ENCODE measurements around the gene ZDHHC11.

ZDHHC11 gene, protein sequence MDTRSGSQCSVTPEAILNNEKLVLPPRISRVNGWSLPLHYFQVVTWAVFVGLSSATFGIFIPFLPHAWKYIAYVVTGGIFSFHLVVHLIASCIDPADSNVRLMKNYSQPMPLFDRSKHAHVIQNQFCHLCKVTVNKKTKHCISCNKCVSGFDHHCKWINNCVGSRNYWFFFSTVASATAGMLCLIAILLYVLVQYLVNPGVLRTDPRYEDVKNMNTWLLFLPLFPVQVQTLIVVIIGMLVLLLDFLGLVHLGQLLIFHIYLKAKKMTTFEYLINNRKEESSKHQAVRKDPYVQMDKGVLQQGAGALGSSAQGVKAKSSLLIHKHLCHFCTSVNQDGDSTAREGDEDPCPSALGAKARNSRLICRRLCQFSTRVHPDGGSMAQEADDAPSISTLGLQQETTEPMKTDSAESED
- 6.6 to 16.7 (median 7.3) reads per million in 3 donors for total RNA-seq

DNA sequence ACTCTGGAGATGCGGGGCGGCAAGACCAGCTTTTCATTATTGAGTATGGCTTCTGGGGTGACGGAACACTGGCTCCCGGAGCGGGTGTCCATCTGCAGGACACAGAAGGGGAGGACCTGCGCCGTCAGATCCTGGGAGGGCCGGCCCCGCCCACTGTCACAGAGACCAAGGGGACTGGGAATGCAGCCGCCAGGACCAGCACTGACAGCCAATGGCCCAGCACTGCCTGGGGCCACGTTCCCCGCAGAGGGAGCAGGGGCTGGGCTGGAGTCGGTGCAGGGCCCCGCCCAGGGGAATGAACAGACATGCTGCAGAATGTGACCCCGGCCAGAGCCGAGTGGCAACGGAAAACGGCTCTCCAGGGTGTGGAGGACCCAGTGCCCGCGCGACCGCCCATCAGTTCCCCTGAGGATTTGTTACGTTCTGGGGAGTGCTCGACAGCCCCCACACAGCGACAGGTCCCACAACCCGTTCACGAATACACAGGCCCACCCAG lies at the start of gene ZDHHC11:
ZDHHC11 (minus strand) TSS at position 476 of the 496 bp plus-strand sequence; CDS start at position 92, 384 bp downstream.
- Histone ChIP-seq H3K27ac (ENCODE audit: insufficient read depth, low read length, poor library complexity, severe bottlenecking) (no peak within 1 kb of the TSS), H3K36me3 (ENCODE audit: control insufficient read depth, insufficient read depth, low read length) (no peaks in the 10 kb centered on the region), H3K9me3 (ENCODE audit: control insufficient read depth, low read length) (no peaks in the 10 kb centered on the region), H3K4me3 (ENCODE audit: insufficient read depth, low read depth, low read length, poor library complexity, severe bottlenecking) (no peak within 1 kb of the TSS), H3K4me1 (ENCODE audit: control insufficient read depth, insufficient read depth, low read length, poor library complexity, severe bottlenecking) (peaks cover 4% of the 10 kb centered on the region), H3K27me3 (replicated peaks; ENCODE audit: control insufficient read depth, insufficient read depth, low read length, poor library complexity, severe bottlenecking) (no peaks in the 10 kb centered on the region)
- DNase-seq = no peak

DNA sequence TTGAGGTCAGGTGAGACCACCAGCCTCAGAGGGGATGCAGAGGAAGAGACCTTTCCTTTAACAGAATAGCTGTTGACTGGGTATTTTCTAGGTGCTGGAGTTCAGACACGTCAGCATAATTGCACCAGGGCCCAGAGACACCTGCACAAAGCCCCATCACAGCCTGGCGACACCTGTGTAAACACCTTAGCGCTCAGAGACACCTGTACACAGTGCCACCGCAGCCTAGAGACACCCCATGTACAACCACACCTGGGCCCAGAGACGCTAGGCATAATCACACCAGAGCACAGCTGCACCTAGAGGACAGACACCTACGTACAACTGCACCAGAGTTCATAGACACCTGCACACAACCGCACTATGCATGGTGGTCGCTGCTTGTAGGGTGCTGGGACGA lies 42.9 kb upstream of the ZDHHC11 start:
- Histone ChIP-seq H3K36me3 (ENCODE audit: control insufficient read depth, insufficient read depth, low read length) (peaks cover 12% of the 10 kb centered on the region), H3K9me3 (ENCODE audit: control insufficient read depth, low read length) (no peaks in the 10 kb centered on the region), H3K27ac (ENCODE audit: insufficient read depth, low read length, poor library complexity, severe bottlenecking) (no peak overlapping the region), H3K27me3 (replicated peaks; ENCODE audit: control insufficient read depth, insufficient read depth, low read length, poor library complexity, severe bottlenecking) (no peaks in the 10 kb centered on the region), H3K4me1 (ENCODE audit: control insufficient read depth, insufficient read depth, low read length, poor library complexity, severe bottlenecking) (peaks cover 20% of the 10 kb centered on the region), H3K4me3 (ENCODE audit: insufficient read depth, low read depth, low read length, poor library complexity, severe bottlenecking) (no peak overlapping the region)
- no peak for DNase-seq

DNA sequence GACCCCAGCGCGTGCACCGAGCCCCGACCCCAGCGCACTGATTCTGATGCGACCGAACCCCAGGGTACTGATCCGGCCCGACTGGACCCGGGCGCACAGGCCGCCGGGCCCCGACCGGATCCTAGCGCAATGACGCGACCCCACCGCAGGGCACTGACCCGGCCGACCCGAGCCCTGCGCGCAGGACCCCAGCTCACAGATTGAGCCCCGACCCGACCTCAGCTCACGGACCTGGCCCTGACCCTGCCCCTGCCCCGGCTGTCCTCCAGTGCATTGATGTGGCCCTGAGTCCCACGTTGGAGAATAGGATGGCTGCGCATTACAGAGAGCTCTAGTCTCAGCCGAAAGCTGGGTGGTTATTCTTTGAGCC lies 42.3 kb upstream of the ZDHHC11 start:
- Histone ChIP-seq H3K27ac (ENCODE audit: insufficient read depth, low read length, poor library complexity, severe bottlenecking) (no peak overlapping the region), H3K9me3 (ENCODE audit: control insufficient read depth, low read length) (no peaks in the 10 kb centered on the region), H3K4me1 (ENCODE audit: control insufficient read depth, insufficient read depth, low read length, poor library complexity, severe bottlenecking) (peaks cover 20% of the 10 kb centered on the region), H3K36me3 (ENCODE audit: control insufficient read depth, insufficient read depth, low read length) (peaks cover 17% of the 10 kb centered on the region), H3K27me3 (replicated peaks; ENCODE audit: control insufficient read depth, insufficient read depth, low read length, poor library complexity, severe bottlenecking) (no peaks in the 10 kb centered on the region), H3K4me3 (ENCODE audit: insufficient read depth, low read depth, low read length, poor library complexity, severe bottlenecking) (peak overlapping the region; percentile 45)
- no peak for DNase-seq

DNA sequence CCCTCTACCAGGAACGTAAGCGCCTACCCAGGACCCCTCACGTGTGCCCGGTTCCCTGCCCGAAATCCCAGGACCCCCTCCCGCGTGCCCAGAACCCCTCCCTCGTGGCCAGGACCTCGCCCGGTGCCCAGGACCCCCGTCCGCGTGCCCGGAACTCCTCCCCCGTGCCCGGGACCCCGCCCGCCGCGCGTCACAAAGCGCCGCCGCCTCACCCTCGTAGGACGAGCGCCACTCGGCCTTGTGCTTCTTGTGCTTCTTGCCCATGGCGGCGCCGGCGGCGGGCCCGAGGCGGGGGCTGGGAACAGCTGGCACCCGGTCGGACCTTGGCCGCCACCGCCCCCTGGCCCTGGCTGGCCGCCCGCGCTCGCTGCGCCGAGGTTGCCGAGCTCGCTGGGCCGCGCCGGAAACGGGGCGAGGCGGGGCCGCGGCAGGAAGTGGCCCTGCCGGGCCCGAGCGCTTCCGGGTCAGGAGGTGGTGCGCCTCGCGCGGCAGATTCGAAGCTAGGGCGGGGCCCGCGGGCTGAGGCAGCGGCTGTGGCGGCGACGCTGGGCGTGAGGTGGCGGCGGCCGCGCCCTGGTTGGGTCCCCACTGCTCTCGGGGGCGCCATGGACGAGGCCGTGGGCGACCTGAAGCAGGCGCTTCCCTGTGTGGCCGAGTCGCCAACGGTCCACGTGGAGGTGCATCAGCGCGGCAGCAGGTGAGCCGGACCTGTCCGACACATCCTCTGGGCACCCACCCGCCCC lies 41.8 kb upstream of the ZDHHC11 start, which contains the start of the genes BRD9 and TRIP13:
BRD9 (minus strand) TSS at position 408 of the 743 bp plus-strand sequence; CDS start at position 264, 144 bp downstream.
TRIP13 (plus strand) TSS at position 491 of the 743 bp plus-strand sequence; CDS start at position 606, 115 bp downstream.
- peak within 1 kb of the TSS; percentile 82 for H3K4me3 ChIP-seq (ENCODE audit: insufficient read depth, low read depth, low read length, poor library complexity, severe bottlenecking)
- no peaks in the 10 kb centered on the region for H3K27me3 ChIP-seq (replicated peaks; ENCODE audit: control insufficient read depth, insufficient read depth, low read length, poor library complexity, severe bottlenecking)
- H3K9me3 ChIP-seq (ENCODE audit: control insufficient read depth, low read length) = no peaks in the 10 kb centered on the region
- H3K36me3 ChIP-seq (ENCODE audit: control insufficient read depth, insufficient read depth, low read length) = peaks cover 18% of the 10 kb centered on the region
- H3K27ac ChIP-seq (ENCODE audit: insufficient read depth, low read length, poor library complexity, severe bottlenecking) = peak within 1 kb of the TSS; percentile 90
- DNase-seq = peak; percentile 67 to 77 (median 72)
- H3K4me1 ChIP-seq (ENCODE audit: control insufficient read depth, insufficient read depth, low read length, poor library complexity, severe bottlenecking) = peaks cover 20% of the 10 kb centered on the region

DNA sequence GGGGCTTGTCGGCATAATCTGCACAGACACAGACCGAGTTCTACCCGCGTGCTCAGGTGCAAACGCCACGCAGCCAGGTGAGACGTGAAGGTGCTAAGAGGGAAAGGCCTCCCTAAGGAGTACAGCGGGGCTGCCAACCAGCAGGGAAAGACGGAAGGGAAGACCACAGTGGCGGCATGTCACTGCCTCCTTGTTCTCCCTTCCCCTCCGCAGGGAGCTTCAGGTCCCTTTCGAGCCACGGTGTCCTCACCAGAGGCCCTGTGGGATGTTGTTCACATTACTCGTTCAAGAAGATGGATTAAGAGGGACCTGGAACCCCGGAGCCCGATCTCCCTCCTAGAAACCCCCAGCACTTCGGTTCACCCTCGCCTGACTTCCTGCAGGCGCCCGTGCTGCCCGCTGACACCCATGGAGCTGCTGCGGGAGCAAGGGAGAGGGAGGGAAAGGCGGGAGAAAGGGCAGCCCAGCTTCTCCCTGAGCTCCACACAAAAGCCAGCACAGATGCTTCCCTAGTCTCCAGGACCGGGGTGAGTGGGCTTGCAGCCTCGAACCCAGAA lies 41.1 kb upstream of the ZDHHC11 start:
- Histone ChIP-seq H3K27ac (ENCODE audit: insufficient read depth, low read length, poor library complexity, severe bottlenecking) (peak overlapping the region; percentile 90), H3K27me3 (replicated peaks; ENCODE audit: control insufficient read depth, insufficient read depth, low read length, poor library complexity, severe bottlenecking) (no peaks in the 10 kb centered on the region), H3K9me3 (ENCODE audit: control insufficient read depth, low read length) (no peaks in the 10 kb centered on the region), H3K4me1 (ENCODE audit: control insufficient read depth, insufficient read depth, low read length, poor library complexity, severe bottlenecking) (peaks cover 20% of the 10 kb centered on the region), H3K4me3 (ENCODE audit: insufficient read depth, low read depth, low read length, poor library complexity, severe bottlenecking) (peak overlapping the region; percentile 82), H3K36me3 (ENCODE audit: control insufficient read depth, insufficient read depth, low read length) (peaks cover 24% of the 10 kb centered on the region)
- no peak for DNase-seq

DNA sequence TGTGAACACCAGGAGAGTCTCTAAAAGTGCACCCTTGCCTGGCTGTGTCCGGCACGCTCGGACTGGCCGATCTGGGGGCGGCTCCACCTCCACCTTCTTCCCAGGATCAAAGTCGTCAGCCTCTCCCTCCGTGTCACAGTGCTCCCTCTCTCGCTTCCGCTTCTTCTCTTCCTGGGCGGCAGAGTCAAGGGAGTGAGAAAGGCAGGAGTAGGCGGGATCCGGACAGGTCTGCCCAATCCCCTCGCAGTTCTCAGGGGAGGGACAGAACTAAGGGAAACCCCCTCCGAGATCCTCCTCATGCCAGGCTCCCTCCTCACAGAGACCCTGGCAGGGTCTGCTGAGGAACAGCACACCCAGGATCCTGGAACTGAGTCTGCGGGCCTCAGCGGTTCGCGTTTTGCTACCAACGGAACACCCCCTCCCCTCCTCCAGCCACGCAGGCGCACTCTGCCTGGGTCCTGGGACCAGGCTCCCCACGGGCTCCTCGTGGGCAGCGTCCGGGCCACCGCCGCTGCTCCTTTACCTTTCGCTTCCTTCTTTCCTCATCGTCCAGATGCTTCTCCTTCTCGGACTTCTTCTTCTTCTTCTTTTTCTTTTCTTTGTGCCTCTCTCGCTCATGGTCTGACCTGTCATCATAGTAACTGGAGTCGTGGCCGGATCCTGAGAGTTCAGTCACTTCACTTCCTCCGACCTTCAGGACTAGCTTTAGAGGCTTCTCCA lies 40.5 kb upstream of the ZDHHC11 start:
- DNase-seq = no peak
- H3K36me3 ChIP-seq (ENCODE audit: control insufficient read depth, insufficient read depth, low read length) = peaks cover 31% of the 10 kb centered on the region
- H3K4me3 ChIP-seq (ENCODE audit: insufficient read depth, low read depth, low read length, poor library complexity, severe bottlenecking) = peak overlapping the region; percentile 82
- H3K9me3 ChIP-seq (ENCODE audit: control insufficient read depth, low read length) = no peaks in the 10 kb centered on the region
- H3K27ac ChIP-seq (ENCODE audit: insufficient read depth, low read length, poor library complexity, severe bottlenecking) = peak overlapping the region; percentile 90
- H3K27me3 ChIP-seq (replicated peaks; ENCODE audit: control insufficient read depth, insufficient read depth, low read length, poor library complexity, severe bottlenecking) = no peaks in the 10 kb centered on the region
- peaks cover 20% of the 10 kb centered on the region for H3K4me1 ChIP-seq (ENCODE audit: control insufficient read depth, insufficient read depth, low read length, poor library complexity, severe bottlenecking)

DNA sequence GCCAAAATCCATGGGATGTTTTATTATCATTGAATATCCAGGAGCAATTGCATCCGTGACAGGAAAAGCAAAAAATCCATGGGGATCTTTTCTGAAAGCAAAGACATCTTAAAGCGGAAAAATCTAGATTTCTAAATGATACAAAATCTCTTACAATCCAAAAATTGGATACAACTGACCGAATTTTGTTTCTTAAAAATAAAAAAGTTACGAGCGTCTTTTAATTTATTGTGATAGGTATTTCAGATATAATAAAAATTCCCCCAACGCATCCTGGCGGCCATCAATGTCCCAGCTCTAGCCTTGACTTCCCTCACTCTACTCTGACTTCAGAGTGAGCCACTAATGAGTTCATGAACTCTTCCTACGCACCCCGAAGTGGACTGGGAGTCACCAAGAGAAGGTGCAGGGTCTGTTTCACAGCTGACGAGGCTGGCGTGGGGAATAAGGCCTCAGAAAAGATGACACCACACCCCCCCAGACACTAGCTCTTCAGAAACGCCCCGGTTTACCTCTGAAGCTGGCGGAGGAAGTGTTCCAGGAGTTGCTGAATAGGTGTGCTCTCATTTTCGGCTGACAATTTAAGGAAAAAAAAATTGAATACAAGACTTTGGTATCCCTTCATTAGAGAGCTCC lies 38.4 kb upstream of the ZDHHC11 start:
- Histone ChIP-seq H3K9me3 (ENCODE audit: control insufficient read depth, low read length) (no peaks in the 10 kb centered on the region), H3K36me3 (ENCODE audit: control insufficient read depth, insufficient read depth, low read length) (peaks cover 51% of the 10 kb centered on the region), H3K27ac (ENCODE audit: insufficient read depth, low read length, poor library complexity, severe bottlenecking) (no peak overlapping the region), H3K4me3 (ENCODE audit: insufficient read depth, low read depth, low read length, poor library complexity, severe bottlenecking) (no peak overlapping the region), H3K27me3 (replicated peaks; ENCODE audit: control insufficient read depth, insufficient read depth, low read length, poor library complexity, severe bottlenecking) (no peaks in the 10 kb centered on the region), H3K4me1 (ENCODE audit: control insufficient read depth, insufficient read depth, low read length, poor library complexity, severe bottlenecking) (peaks cover 20% of the 10 kb centered on the region)
- DNase-seq = no peak

DNA sequence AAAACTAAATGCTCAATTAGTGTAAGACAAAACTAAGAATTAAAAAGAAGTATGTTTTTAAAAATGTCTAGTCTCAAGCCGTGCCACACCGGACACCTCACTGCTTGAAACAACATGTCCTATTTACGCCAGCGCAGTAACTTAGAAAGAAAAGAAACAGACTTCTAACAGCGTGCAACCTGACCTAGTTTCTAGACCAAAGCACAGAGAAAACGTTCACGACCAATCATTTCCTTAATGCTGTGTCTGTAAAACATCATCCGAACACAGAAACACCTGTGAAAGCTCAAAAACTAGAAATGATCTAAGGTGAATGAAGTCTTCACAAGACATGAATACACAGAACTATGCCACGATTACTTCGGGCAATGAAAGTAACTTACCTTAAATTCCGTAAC lies 37.9 kb upstream of the ZDHHC11 start:
- Histone ChIP-seq H3K4me1 (ENCODE audit: control insufficient read depth, insufficient read depth, low read length, poor library complexity, severe bottlenecking) (peaks cover 20% of the 10 kb centered on the region), H3K27me3 (replicated peaks; ENCODE audit: control insufficient read depth, insufficient read depth, low read length, poor library complexity, severe bottlenecking) (no peaks in the 10 kb centered on the region), H3K4me3 (ENCODE audit: insufficient read depth, low read depth, low read length, poor library complexity, severe bottlenecking) (no peak overlapping the region), H3K27ac (ENCODE audit: insufficient read depth, low read length, poor library complexity, severe bottlenecking) (no peak overlapping the region), H3K36me3 (ENCODE audit: control insufficient read depth, insufficient read depth, low read length) (peaks cover 57% of the 10 kb centered on the region), H3K9me3 (ENCODE audit: control insufficient read depth, low read length) (no peaks in the 10 kb centered on the region)
- DNase-seq = no peak
